MCF 10A (cell line): ENCODE results near the gene C2. TPM values are rescaled to one million over a fixed set of nuclear protein-coding genes. Genes with fewer than 3 reads are reported as not detected.

ENCODE experiments used
- BruUV-seq: library from RNA; stranded (reverse); fragments of 400-500 nt; replicated peaks from 2 replicates; lab custom pipeline; 2021; lab: Mats Ljungman, UMichigan
- CTCF ChIA-PET: fragments of 300-600 bp; sonication (Branson Sonifier 250); formaldehyde crosslinking; extraction: SDS; loops from one replicate; lab custom pipeline; 2021; ENCODE audit warnings: antibody characterized with exemption, inconsistent platforms; lab: Yijun Ruan, JAX
- POLR2A ChIA-PET: fragments of 300-600, 350-650 bp; sonication (Branson Sonifier 250); formaldehyde crosslinking; extraction: SDS; loops from one replicate; lab custom pipeline; 2020; ENCODE audit warnings: antibody characterized with exemption, inconsistent platforms; lab: Yijun Ruan, JAX
- DNase-seq: peaks from one replicate; pipeline ENCODE4 v3.0.0-alpha.2; 2018; ENCODE audit not compliant: unreplicated experiment
- H3K27ac Mint-ChIP-seq: one replicate; pipeline ENCODE4 v1.8.0; 2022; ENCODE audit warnings: mild to moderate bottlenecking, low read depth, mixed read lengths; ENCODE audit not compliant: unreplicated experiment
- H3K27me3 Mint-ChIP-seq: one replicate; pipeline ENCODE4 v1.8.0; 2022; ENCODE audit warnings: mixed read lengths; ENCODE audit not compliant: insufficient read depth, unreplicated experiment
- H3K36me3 Mint-ChIP-seq: one replicate; pipeline ENCODE4 v1.8.0; 2022; ENCODE audit warnings: mild to moderate bottlenecking, moderate library complexity, mixed read lengths; ENCODE audit not compliant: insufficient read depth, unreplicated experiment
- H3K4me1 Mint-ChIP-seq: one replicate; pipeline ENCODE4 v1.8.0; 2022; ENCODE audit warnings: mixed read lengths; ENCODE audit not compliant: insufficient read depth, unreplicated experiment
- H3K4me3 Mint-ChIP-seq: one replicate; pipeline ENCODE4 v1.8.0; 2022; ENCODE audit warnings: mild to moderate bottlenecking, moderate library complexity, mixed read lengths; ENCODE audit not compliant: unreplicated experiment
- H3K9me3 Mint-ChIP-seq: one replicate; pipeline ENCODE4 v1.8.0; 2022; ENCODE audit warnings: mixed read lengths; ENCODE audit not compliant: unreplicated experiment
- CTCF ChIP-seq: fragments of 200-600 bp; IDR thresholded peaks from one replicate; pipeline ENCODE4 v1.8.0; 2022; ENCODE audit warnings: antibody characterized with exemption, mild to moderate bottlenecking; ENCODE audit not compliant: unreplicated experiment
- intact Hi-C: fragments of 100-400 bp; cut with micrococcal nuclease; formaldehyde crosslinking; loops from 2 replicates; pipeline ENCODE4 v1.14.1; 2022
- total RNA-seq: library from RNA; stranded (reverse); gene quantifications from 2 replicates; pipeline ENCODE4 v1.2.3, GENCODE V29; 2022

C2 gene
- total RNA-seq, 1 experiment from 2014 or later: not detected

- Mint-ChIP-seq H3K27me3 (no peaks in the 10 kb centered on the region), H3K9me3 (no peaks in the 10 kb centered on the region), H3K27ac (no peak overlapping the region), H3K36me3 (peaks cover 74% of the 10 kb centered on the region), H3K4me3 (peak overlapping the region; percentile 88), H3K4me1 (peaks cover 9% of the 10 kb centered on the region)
- BruUV-seq: no TSS peak
- no peak for DNase-seq
- CTCF ChIA-PET: interaction anchor here (0.6 to 1.2 kb wide), 5 partner anchors 9 to 558 kb away, joined by 3 to 5 read pairs (median 3); partner anchors contain the start of gene LY6G5C
- TF ChIP-seq CTCF: no peak
- intact Hi-C loops: loop anchor here (10.0 kb wide), 1 partner anchor 122 kb away; no protein-coding TSS in a partner anchor
- POLR2A ChIA-PET: interaction anchor here (0.6 to 3.5 kb wide), 5 partner anchors 11 to 302 kb away, joined by 3 to 41 read pairs (median 3); partner anchors contain the start of genes CFB and EHMT2
These were observed 29.3 kb downstream of the C2 start for GRCh38 chr6:31956796-31957195.

- Mint-ChIP-seq H3K4me1 (peaks cover 9% of the 10 kb centered on the region), H3K27me3 (no peaks in the 10 kb centered on the region), H3K36me3 (peaks cover 83% of the 10 kb centered on the region), H3K4me3 (peak overlapping the region; percentile 88), H3K9me3 (no peaks in the 10 kb centered on the region), H3K27ac (peak overlapping the region; percentile 97)
- no TSS peak for BruUV-seq
- ChIA-PET CTCF (interaction anchor here (0.7 kb wide), 1 partner anchor 70 kb away, joined by 3 read pairs; no protein-coding TSS in a partner anchor), POLR2A (interaction anchor here (0.8 to 3.5 kb wide), 11 partner anchors 9 to 416 kb away, joined by 3 to 109 read pairs (median 5); partner anchors contain the start of genes CFB, DXO, EHMT2 and FKBPL)
- no peak for DNase-seq
- TF ChIP-seq CTCF: no peak
- intact Hi-C loops: loop anchor here (10.0 kb wide), 1 partner anchor 124 kb away; no protein-coding TSS in a partner anchor
These were observed 30.9 kb downstream of the C2 start for GRCh38 chr6:31958412-31958740.

GRCh38 chr6:31958741-31959739 is 31.5 kb downstream of the C2 start, which contains the start of the genes NELFE and SKIC2:
Gene NELFE (minus strand): TSS chr6:31958971. CDS start chr6:31958446, 525 bp downstream.
Gene SKIC2 (plus strand): TSS chr6:31959175. CDS start chr6:31959193, 18 bp downstream.
- peak within 1 kb of the TSS; percentile 97 for H3K27ac Mint-ChIP-seq
- no peaks in the 10 kb centered on the region for H3K27me3 Mint-ChIP-seq
- BruUV-seq: TSS peak; percentile 66
- peak within 1 kb of the TSS; percentile 88 for H3K4me3 Mint-ChIP-seq
- POLR2A ChIA-PET: interaction anchor here (0.5 to 3.5 kb wide), 20 partner anchors 10 to 416 kb away, joined by 3 to 109 read pairs (median 4); partner anchors contain the start of genes CFB, DXO, EHMT2 and FKBPL
- TF ChIP-seq CTCF: no peak
- DNase-seq: peak; percentile 96
- peaks cover 9% of the 10 kb centered on the region for H3K4me1 Mint-ChIP-seq
- H3K36me3 Mint-ChIP-seq: peaks cover 76% of the 10 kb centered on the region
- CTCF ChIA-PET: interaction anchor here (0.6 to 0.7 kb wide), 4 partner anchors 71 to 901 kb away, joined by 3 to 5 read pairs (median 4); no protein-coding TSS in a partner anchor
- no peaks in the 10 kb centered on the region for H3K9me3 Mint-ChIP-seq
- intact Hi-C loops: loop anchor here (1.0 to 10.0 kb wide), 2 partner anchors 12 to 124 kb away; no protein-coding TSS in a partner anchor
